Right atrium auricular region (tissue), 2 donors: ENCODE results near the gene PSMB5. TPM values are rescaled to one million over a fixed set of nuclear protein-coding genes. Genes with fewer than 3 reads are reported as not detected.
A peak's percentile ranks its signal among the peaks of the same experiment; 100 is the strongest.

ENCODE experiments used
- DNase-seq: peaks from one replicate; pipeline ENCODE4 v3.0.0-alpha.2; 2019; ENCODE audit warnings: low spot score
- H3K27ac ChIP-seq, 2 donors: fragments of 200-600 bp; sonication (generic); 1 replicate in 1 of 2; 2 replicates in 1 of 2; pipeline ENCODE4 v1.5.1; 2016 to 2019
- H3K27me3 ChIP-seq, 2 donors: fragments of 200-600 bp; sonication (generic); one replicate each; pipeline versions ENCODE4 v1.5.1 to v1.6.0; 2017 to 2019
- H3K36me3 ChIP-seq: fragments of 200-600 bp; sonication (generic); one replicate; pipeline ENCODE4 v1.5.1; 2016
- H3K4me1 ChIP-seq, 2 donors: fragments of 200-600 bp; sonication (generic); one replicate each; pipeline versions ENCODE4 v1.5.1 to v1.6.0; 2017 to 2019
- H3K4me3 ChIP-seq, 2 donors: fragments of 200-600 bp; sonication (generic); 1 replicate in 1 of 2; 2 replicates in 1 of 2; pipeline ENCODE4 v1.5.1; 2017 to 2019; ENCODE audit warnings: mild to moderate bottlenecking in 1 of 2, moderate library complexity in 1 of 2
- H3K9me3 ChIP-seq, 2 donors: fragments of 200-600 bp; sonication (generic); one replicate each; pipeline ENCODE4 v1.5.1; 2019
- total RNA-seq, 2 donors: library from RNA; depleted of rRNA; stranded (reverse); fragments of >200 nt; gene quantifications; one replicate each; pipeline ENCODE4 v1.1.0, GENCODE V29; 2016
- TF ChIP-seq, protein P1 (sequence below), 2 donors: fragments of 200-600 bp; sonication (generic); IDR thresholded peaks; one replicate each; pipeline ENCODE4 v1.5.1; 2019; ENCODE audit warnings: antibody characterized with exemption in 2 of 2

Gene PSMB5
- total RNA-seq, 2 donors from 2014 or later: 105 to 122 TPM

DNA sequence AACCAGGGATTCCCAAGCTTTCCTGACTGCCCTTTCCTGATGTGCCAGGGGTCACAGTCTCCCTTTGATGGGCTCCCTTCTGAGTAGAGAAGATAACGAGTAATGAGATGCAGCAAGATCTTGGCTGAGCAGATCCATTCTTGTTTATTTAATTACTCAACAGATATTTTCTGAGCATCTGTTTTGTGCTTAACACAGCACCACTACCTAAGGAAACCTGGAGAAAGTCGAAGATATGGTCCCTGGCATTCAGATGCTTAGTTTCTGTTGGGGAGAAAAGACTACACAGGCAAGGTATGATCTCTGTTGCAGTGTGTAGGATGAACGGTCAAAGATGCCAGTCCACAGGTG, 56.2 kb downstream of the PSMB5 start:
- Histone ChIP-seq H3K27me3 (no peaks in the 10 kb centered on the region), H3K4me1 (peaks cover 0 to 72% of the 10 kb centered on the region in 2 donors), H3K4me3 (no peak overlapping the region), H3K36me3 (no peaks in the 10 kb centered on the region), H3K9me3 (no peaks in the 10 kb centered on the region), H3K27ac (peak overlapping the region; percentile 47 to 75)
- no peak for DNase-seq
- TF ChIP-seq, protein P1, sequence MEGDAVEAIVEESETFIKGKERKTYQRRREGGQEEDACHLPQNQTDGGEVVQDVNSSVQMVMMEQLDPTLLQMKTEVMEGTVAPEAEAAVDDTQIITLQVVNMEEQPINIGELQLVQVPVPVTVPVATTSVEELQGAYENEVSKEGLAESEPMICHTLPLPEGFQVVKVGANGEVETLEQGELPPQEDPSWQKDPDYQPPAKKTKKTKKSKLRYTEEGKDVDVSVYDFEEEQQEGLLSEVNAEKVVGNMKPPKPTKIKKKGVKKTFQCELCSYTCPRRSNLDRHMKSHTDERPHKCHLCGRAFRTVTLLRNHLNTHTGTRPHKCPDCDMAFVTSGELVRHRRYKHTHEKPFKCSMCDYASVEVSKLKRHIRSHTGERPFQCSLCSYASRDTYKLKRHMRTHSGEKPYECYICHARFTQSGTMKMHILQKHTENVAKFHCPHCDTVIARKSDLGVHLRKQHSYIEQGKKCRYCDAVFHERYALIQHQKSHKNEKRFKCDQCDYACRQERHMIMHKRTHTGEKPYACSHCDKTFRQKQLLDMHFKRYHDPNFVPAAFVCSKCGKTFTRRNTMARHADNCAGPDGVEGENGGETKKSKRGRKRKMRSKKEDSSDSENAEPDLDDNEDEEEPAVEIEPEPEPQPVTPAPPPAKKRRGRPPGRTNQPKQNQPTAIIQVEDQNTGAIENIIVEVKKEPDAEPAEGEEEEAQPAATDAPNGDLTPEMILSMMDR (IDR thresholded peaks at IDR 0.05): no peak

DNA sequence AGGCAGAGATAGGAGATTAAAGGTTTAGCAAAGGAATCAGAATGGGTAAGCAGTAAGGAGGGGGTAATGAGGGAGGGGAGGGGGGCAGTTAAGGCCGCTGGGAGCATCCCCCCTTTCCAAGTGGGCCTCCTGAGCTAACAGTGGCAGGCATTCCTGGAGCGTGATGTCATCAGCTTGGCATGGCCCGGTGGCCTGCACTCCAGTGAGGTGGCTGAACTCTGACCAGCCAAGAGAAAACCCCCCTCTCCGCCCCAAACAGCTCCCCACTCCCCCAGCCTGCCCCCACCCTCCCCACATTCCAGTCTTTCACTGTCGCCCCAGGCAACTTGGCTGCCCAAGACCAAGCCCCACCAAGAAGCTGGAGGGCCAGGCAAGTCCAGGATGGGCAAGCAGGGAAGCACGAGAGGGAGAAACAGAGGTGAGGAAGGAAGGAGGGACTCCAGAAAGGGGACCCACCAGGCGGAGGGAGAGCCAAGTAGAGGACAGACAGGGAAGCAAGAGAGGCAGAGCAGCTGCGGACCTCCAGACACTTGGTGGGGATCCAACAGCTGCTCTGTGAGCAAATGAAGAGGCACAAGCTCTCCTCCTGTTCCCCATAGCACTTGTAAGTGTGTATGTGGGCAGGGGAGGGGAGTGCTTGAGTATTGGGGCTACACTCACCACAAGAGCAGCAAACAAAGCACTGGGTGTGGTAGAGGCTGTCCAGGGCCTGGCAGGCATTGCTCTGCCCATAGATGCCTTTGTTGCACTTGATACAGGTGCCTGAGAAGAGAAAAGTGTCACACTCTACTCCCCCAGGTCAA, 56.8 kb downstream of the PSMB5 start:
- peaks cover 0 to 66% of the 10 kb centered on the region in 2 donors for H3K4me1 ChIP-seq

DNA sequence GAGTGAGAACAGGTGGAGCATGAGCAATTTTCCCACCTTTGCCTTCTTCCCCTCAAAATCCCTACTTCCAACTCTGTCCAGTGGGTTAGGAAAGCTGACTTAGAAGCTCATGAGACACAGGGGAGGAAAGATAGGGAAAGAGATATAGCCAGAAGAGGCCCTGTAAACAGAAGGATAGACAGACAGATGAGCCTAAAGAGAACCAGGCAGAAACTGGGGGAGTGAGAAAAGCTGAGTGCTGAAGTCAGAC, 57.3 kb downstream of the PSMB5 start:
- H3K9me3 ChIP-seq: no peaks in the 10 kb centered on the region
- no peaks in the 10 kb centered on the region for H3K27me3 ChIP-seq
- TF ChIP-seq, protein P1 (IDR thresholded peaks at IDR 0.05): no peak
- peaks cover 0 to 66% of the 10 kb centered on the region in 2 donors for H3K4me1 ChIP-seq
- H3K4me3 ChIP-seq: no peak overlapping the region
- H3K27ac ChIP-seq: peak overlapping the region; percentile 47 to 75
- DNase-seq: no peak
- peaks cover 6% of the 10 kb centered on the region for H3K36me3 ChIP-seq

More for the DNA sequence above, 56.8 kb downstream of the PSMB5 start:
- no peak for DNase-seq
- Histone ChIP-seq H3K9me3 (no peaks in the 10 kb centered on the region), H3K27ac (peak overlapping the region; percentile 47 to 75), H3K27me3 (no peaks in the 10 kb centered on the region), H3K4me3 (no peak overlapping the region), H3K36me3 (peaks cover 5% of the 10 kb centered on the region)
- TF ChIP-seq, protein P1 (IDR thresholded peaks at IDR 0.05): no peak

DNA sequence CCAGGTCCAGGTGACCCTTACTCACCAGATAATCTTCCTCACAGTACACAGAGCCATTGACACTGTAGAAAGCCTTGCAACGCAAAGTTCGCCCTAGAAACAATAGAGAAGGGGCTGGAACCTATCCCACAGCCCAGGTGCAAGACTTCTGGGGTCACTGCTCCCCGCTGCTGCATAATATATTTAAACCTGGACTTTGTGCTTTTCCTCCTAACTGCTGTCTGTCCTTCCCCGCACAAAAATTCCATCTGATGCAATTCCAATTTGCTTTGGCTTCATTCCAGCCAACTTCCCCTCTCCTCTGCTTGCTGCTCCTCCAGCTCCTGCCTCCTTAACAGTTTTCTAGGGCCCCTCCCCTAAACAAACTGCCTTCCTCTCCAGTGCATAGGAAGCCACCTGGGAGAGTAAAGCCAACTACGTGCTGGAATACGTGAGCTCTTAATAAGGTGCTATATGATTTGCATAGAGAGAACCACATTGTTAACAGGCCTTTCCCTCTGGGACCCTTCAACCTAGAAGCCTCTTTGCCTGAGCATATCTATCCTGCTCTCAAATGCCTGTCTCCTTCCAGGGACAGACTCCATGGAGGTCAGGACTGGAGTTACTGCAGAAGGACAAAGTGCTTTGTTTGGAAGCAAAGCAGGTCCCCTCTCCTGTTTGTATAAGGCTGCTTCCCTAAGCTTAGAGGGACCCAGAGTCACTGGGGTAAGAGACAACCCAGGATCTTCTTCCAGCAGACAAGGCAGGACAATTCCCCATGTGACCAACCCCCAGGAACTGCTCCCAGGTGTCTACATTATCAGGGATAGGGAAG, 57.9 kb downstream of the PSMB5 start:
- H3K27me3 ChIP-seq: no peaks in the 10 kb centered on the region
- TF ChIP-seq, protein P1 (IDR thresholded peaks at IDR 0.05): no peak
- peaks cover 0 to 62% of the 10 kb centered on the region in 2 donors for H3K4me1 ChIP-seq

More for the DNA sequence above, 57.9 kb downstream of the PSMB5 start:
- Histone ChIP-seq H3K27ac (peak overlapping the region; percentile 47 to 75), H3K36me3 (peaks cover 6% of the 10 kb centered on the region), H3K4me3 (no peak overlapping the region), H3K9me3 (no peaks in the 10 kb centered on the region)
- no peak for DNase-seq

Other genes with a start within 250 kb of the PSMB5 start
- 10 to 100 TPM in 1 of 2 donors, 1 to 10 TPM in 1; 9.9 to 28.5 TPM for gene SLC7A7, start 219.5 kb downstream of the PSMB5 start, total RNA-seq
- gene MRPL52, start 205.0 kb downstream of the PSMB5 start, total RNA-seq: 100 to 1,000 TPM in 1 of 2 donors, 10 to 100 TPM in 1; 59.4 to 168 TPM
- gene MMP14, start 198.3 kb downstream of the PSMB5 start, total RNA-seq: 10 to 100 TPM; 29.1 to 58.0 TPM
- 100 to 1,000 TPM in 1 of 2 donors, 10 to 100 TPM in 1; 54.2 to 144 TPM for gene LRP10, start 163.2 kb downstream of the PSMB5 start, total RNA-seq
- gene REM2, start 151.7 kb downstream of the PSMB5 start, total RNA-seq: not detected
- gene RBM23, start 115.8 kb downstream of the PSMB5 start, total RNA-seq: 100 to 1,000 TPM in 1 of 2 donors, 10 to 100 TPM in 1; 76.5 to 774 TPM
- 10 to 100 TPM; 23.3 to 55.1 TPM for gene PRMT5, start 105.5 kb downstream of the PSMB5 start, total RNA-seq
- gene HAUS4, start 77.8 kb downstream of the PSMB5 start, total RNA-seq: 10 to 100 TPM; 25.8 to 28.7 TPM
- gene AJUBA, start 52.3 kb downstream of the PSMB5 start, total RNA-seq: 10 to 100 TPM in 1 of 2 donors, 1 to 10 TPM in 1; 5.8 to 24.6 TPM
- 1 to 10 TPM; 5.0 to 6.8 TPM for gene C14orf93, start 24.8 kb downstream of the PSMB5 start, total RNA-seq
- not detected for gene PSMB11, start 7.3 kb upstream of the PSMB5 start, total RNA-seq
- gene CDH24, start 22.6 kb upstream of the PSMB5 start, total RNA-seq: 1 to 10 TPM; 1.3 to 1.4 TPM
- 10 to 100 TPM; 53.9 to 55.3 TPM for gene ACIN1, start 60.2 kb upstream of the PSMB5 start, total RNA-seq
- 10 to 100 TPM; 13.5 to 23.7 TPM for gene C14orf119, start 60.6 kb upstream of the PSMB5 start, total RNA-seq
- gene CIROP, start 70.1 kb upstream of the PSMB5 start, total RNA-seq: not detected
- not detected for gene CEBPE, start 84.4 kb upstream of the PSMB5 start, total RNA-seq
- 10 to 100 TPM; 11.9 to 23.7 TPM for gene SLC7A8, start 148.8 kb upstream of the PSMB5 start, total RNA-seq
- not detected for gene RNF212B, start 203.0 kb upstream of the PSMB5 start, total RNA-seq